GM19452 (cell line): ENCODE data around the gene FRMD5.

ENCODE experiments used
- ATAC-seq: cut with Tn5 transposase; IDR thresholded peaks from one replicate; pipeline ENCODE4 v1.9.1; 2021; ENCODE audit not compliant: unreplicated experiment

FRMD5 gene

DNA sequence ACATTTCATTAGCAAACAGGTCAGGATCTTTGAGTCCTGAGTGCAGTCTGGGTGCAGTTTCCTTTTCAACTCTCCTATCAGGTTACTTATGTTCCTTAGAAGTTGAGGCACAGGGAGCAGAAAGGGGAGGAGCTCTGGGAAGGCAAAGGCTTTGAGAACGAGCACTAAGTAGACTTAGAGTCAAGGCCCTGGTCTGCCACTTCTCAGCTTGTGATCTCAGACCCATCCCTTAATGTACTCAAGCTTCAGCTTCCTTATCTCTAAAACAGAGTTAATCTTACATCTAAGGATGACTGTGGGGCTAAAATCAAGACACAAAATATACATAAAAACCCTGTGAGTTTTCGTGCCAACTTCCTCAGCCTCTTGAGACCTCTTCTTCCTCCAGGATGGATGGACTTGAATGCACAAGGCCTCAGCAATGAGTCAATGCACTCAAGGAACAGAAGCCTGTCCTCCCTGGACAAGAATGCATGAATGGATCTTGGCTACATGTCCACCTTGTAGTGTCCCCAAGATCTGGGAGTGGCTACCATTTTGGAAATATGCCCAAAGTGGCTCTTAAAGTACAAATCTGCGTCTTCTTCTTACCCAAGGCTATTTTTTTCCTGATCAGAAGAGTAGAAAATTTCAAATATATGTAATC, 263.2 kb downstream of the FRMD5 start:
- no peak for ATAC-seq

DNA sequence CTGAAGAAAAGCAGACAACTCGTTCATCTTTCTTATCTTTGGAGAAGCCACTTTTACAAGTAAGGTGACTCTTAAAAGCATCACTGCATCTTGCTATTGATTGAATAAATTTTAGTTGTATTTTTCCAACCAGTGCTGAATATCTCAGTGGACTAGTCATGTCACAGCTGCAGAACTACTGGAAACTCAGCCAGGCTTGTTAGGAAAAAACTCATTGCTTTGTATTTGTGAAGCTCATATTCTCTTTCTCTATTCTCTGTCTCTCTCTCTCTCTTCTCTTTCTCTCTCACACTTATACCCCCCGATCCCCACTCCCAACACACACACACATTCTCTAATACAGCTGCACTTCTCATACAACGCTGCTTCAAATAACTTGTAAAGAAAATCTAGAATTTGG, 264.0 kb downstream of the FRMD5 start:
- no peak for ATAC-seq

DNA sequence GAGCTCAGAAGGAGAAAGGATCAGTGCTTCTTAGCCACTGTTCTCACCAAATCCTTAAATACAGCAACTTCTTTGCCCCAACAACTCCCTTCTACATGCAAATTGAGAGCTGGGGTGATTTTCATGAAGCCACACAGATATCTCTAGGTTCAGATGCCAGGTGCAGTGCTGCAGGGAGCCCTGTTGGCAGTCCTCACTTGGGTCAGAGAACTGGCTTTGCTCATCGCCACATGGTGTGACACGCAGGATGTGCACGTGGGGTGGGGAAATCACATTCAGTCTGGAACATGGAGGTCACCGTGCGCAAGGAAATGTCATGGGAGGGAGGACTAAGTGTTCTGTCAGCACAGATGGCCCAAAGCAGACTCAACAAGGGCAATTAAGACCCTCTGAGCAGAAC, 264.5 kb downstream of the FRMD5 start:
- no peak for ATAC-seq

DNA sequence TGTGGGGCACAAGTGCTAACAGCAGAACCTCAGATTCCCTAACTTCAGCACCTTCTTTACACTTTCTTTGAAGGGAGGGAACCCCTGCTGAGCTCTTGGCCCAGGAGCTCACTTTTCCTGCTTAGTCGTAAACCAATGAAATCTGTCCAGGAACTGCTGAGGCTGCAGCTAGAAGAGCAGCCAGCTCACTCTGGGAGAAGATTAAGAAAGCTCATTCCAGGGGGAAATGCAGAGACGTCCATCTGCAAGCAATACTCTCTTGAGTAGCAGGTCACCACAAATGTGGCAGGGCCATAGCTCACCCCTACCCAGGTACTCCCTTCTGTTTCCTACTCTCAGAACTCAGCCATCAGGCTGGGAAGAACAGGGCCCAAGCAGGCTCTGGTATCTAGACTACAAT, 265.0 kb downstream of the FRMD5 start:
- ATAC-seq = no peak

DNA sequence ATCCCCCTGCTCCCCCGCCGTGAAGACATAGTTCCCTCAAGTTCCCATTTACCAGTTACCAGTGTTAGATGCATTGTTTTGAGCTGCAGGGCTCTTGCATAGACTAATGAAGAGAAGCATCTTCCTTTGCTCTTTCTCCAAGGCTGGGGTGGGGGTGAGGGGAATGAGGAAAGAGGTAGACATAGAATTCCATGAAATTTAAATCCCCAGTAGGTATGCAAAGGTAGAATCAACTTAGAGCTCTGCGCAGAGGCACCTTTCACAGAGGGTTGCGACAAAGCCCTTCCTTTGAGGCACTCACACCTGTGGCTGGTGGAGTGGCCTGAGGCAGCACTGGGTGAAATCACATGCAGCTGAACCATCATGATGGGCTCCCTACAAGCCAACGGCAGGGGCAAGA, 266.9 kb downstream of the FRMD5 start:
- no peak for ATAC-seq

DNA sequence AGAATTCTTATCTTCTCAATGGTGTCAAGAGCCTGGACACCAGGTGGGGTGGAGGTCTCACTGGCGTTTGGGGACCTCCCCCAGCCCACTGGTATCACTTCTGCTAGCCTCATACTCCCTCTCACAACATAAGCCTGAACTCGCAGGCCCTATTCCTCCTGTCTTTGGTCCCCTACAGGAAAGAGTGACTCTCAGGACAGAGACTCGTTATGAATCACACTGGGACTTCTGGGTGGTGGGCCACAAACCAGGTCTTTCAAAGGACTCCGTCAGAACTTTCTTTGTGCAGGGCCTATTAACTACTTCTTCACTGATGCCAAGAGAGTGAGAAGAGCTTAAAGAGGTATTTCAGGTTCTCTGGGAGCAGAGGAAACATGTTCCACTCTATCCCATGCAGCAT, 267.9 kb downstream of the FRMD5 start:
- no peak for ATAC-seq

DNA sequence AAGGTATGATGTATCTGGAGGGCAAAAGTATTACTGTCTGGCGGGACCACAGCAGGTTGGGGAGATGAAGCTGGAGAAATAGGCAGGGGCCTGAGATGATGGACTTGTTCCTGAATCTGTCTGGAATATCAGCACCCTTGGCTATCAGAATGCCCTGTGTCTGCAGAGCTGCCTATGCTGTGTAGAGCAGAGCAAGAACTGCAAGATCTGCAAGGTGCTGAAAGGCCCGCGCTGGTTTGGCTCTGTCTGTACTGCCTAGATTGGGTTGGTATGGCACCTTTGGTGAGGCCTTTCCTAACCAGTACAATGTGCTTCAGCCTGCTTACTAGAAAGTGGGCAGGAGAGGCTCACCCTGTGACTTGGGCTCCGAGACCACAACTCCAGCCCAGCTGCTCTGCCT, 271.5 kb downstream of the FRMD5 start:
- no peak for ATAC-seq

DNA sequence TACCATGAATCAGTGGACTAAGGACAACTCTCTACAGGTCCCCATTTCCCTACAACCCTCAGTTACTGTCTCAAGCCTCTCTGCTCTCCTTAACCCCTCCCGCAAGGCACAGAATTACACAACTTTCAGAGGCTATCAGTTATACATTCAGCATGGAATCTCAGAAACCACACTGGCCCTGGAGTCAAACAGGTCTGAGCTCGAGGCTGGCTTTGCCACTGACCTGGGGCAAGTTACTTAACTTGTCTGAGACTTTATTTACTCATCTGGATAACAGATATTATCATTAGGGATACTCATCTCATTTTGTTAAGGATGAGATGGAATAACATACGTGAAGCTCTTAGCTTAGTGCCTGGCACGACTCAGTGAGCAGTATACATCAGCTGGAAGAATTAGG, 273.1 kb downstream of the FRMD5 start:
- ATAC-seq = no peak

DNA sequence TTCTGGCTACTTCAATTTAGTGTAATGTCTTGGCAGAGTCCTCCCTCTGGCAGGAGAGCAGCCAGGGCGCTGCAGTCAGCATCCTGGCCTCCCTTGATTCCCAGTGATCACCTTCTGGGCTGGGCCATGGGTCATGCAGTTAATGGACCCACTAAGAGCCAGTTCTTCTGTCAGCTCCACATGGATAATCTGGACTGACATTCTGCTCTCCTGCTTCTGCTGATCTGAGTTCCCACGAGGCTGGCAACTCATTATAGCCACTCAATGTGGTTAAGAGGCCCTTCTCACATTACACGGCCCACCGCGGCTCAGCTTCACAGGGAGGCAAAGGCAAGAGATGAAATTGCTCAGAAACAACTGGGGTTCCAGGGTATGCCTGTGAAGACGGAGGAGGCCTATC, 274.3 kb downstream of the FRMD5 start:
- no peak for ATAC-seq

DNA sequence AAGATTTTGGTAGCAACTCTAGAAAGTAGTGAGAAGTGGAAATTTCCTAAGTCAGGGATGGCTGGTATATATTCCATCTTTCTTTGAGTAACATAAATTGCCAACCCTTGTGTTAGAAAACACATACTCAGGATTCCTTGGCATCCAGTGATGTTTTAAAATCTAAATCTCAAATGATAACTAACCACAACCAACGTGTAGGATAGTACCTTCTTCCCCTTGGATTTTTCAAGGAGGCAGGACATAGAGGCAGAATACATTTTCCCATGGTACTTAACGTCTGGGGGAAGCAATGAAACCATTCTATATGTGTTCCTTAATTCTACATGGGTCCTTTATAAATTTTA, 274.8 kb downstream of the FRMD5 start:
- no peak for ATAC-seq

DNA sequence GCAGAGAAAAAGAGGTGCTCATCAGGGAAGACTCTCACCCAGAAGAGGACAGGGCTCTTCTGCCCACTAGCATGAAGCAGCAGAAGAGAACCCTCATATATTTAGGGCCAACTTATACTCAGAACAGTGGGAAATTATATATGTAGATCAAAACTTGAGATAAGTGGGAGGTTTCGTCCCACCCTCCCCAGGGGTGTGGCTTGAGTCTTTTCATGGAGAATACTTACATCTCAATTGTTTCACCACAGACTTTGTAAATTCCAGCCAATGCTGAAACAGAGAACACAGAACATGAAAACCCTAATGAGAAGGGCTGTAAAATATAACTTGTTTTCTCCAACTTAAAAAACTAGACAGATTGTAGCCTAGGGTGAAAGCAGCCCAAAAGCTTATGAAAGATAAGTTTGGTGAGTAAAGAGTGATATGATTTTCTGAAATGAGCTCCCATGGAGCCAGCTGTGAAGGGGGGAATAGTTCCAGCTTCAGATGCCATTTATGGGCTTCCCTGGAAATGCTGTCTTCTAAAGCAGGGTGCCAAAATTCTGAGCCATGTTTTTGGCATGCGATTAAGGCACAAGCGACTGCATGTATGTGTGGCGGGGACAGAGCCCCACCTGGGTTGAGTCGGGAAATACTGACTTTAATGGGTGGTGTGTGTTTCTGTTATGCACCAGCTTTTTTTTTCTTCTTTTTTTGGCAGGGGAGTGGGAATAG, 275.4 kb downstream of the FRMD5 start:
- ATAC-seq = no peak

DNA sequence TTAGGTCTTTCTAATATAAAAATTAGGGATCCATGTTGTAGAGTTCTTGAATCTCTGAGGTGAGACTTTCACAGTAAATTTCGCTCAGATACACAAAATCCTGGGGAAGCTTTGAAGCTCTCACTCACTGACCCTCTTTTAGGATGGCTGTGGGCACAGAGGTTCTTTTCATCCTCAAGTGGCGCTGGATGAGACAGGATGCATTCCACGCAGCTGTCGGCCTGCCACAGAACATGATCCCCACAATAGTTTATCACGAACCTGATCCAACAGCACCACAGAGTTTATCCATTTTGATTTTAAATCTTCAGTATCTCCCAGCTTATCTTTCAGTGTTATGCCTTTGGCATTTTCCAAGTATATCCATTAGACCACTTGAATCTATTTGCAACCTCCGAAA, 276.4 kb downstream of the FRMD5 start:
- ATAC-seq = no peak

DNA sequence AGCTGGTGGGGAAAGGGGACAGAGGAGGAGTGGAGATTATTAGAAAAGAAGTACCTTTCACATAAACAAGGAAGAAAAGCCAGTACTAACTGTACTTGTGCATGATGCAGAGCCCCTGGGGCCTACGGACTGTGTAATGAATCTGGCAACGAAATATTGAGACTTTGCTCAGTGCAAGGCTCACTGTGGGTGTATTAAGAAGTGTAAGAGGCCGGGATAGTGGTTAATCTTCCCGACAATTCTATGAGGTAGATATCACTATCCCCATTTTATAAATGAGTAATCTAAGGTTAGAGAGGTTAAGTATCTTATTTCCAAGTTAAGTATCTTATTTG, 278.8 kb downstream of the FRMD5 start:
- ATAC-seq = no peak

DNA sequence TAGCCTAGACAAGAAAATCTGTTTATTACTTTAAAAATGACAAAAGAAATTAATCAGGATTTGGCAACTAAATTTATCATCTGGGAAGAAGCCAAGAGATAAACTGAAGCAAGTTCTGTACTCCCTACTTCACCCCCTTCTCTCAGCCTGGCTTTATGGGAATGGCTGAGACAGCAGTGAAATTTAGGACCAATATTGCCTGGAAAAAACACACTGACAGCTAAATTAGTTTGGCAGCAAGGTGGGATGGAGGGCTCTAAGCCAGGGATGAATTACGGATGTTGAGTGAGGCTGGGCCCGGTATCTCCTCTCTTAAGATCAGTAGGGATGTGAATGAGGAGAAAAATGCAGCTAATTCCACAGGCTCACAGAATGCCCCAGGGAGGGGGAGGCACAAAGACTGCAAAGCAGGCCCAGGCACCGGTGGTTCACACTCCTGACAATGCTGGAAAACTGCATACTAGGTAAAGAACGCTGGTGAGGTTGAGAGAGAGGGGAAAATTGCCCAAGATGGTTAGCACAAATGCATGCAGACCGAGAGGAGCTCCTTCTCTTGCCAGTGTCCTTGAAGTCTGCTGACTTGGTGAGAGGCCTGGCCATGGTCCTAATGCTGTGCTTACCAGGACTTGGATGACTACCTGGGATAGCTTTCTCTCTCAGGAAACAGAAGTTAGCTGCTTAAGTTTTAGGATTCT, 279.3 kb downstream of the FRMD5 start:
- no peak for ATAC-seq

DNA sequence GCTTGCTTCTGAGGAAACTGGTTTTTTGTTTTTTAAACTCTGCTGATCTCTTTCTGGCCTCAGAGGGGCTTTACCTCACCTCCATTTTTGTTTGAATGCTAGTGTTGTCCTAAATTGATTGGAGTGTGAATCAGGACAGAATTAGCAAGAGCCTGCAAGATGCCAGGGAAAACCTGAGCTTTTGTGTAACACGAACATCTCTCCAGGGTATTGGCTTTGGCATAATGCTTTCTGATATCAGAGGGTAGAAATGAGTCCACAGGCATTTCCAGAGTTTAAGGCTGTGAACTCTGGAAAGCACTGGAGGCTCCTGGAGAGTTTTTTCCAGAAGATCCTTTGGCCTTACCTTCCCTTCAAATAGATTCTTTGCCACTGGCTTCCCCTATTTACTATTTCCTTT, 281.1 kb downstream of the FRMD5 start:
- no peak for ATAC-seq

DNA sequence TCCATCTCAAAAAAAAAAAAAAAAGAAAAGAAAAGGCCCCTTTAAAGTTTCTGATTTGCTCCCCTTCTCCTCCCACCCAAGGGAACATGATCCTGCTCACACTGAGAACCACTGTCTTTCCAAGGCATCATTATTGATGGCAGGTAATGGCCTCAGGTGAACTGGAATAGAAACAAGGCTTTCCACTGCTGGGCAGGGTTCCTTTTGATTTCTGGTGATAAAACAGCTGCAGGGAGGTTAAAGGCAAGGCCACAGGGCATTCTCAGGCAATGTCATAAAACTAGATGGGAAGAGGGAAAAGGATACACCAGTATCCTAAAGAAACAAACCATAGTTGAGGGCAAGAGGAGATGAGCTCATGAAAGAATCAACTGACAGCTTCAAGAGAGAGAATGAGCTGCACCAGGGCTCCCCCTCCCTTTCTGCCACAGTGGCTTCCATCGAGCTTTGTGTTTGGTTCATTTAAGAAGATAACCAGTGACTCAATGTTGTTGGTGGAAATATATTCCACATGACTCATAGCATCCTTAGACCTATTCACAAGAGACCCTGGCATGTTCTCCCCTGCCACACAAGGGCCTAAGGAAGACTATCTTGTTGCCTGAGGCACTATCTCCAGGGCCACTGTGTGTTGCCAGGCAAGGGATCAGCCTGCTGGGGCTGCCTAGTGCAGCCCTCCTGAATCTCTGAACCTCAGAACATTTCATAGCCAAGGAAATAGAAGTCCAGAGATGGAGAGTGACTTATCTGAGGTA, 281.9 kb downstream of the FRMD5 start:
- ATAC-seq = no peak

DNA sequence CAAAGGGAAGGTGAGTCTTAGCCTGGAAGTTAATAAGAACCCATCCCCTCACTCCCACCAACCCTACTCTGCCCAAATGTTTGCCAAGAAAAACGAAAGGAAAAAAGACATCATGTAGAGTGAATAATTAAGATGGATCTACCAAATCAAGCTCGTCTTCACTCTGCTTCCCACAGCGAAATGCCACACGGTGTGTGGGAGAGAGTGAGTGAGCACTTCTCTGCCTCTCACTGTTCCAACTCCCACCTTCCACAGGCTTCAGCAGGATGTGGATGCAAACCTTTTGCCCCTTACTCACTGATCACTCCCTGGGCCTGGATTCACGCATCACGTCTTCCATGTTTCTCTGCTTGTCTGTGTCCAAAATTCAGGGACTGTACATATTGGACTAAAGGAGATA, 282.9 kb downstream of the FRMD5 start:
- no peak for ATAC-seq

DNA sequence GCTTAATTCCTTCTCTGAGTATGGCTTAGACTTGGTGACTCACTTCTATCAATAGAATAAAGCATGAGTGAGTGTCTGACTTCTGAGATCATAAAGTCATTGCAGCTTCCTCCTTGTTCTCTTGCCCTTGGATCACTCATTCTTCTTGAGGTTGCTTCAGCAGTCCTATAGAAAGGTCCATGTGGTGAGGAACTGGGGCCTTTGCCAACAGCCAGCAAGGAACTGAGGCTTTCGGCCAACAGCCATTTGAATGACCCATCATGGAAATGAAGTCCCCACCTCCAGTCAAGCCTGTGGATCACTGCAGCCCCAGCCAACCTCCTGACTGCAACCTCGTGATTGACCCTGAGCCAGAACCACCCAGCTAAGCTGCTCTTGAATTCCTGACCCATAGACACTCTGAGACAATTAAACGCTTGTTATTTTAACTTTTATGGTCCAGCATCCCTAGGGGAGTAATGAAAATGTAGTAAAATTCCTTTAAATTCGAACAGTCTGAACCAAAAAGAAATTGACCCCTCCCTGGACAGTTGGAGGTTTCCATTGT, 283.8 kb downstream of the FRMD5 start:
- no peak for ATAC-seq

DNA sequence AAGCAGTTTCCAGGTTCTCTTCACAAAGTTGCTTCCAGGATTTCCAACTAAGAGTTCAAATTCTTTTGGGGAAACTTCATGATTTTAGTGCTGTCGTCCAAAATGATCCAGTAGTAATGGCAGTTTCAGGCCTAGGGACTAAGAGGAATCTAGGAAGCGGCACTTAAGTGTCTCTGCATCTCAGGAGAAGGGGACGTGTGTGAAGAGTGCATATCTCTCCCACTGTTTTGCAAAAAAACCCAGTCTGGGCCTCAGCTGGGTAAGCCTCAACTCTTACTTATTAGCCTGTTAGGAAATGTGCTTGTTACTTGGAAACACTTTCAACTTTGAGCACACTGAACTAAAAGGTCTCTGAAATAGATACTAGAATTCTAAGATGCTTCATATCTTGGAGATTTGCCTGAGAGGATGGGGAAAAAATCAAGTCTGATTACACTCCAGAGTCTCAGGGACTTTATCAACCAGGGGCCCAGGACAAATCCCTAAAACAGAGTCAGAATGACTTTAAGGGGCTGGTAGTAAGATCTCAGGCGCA, 286.5 kb downstream of the FRMD5 start:
- no peak for ATAC-seq

DNA sequence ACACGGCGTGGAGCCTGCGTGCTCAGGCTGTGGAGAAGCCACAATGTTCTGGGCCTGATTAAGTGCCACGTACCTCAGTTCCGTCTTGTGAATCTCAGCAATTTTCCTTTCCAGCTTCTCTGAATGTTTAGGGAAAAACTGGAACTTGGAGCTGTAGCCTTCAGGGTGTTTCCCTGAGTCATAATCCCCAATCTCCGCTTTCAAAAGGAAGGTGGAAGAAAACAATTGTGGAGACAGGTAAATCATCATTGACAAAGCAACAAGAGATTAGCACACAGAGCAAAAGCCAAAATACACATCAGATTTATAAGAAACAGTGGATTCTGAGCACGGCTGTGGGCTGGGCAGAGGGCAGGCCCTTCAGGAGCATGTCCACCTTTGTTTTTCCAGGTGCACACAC, 289.3 kb downstream of the FRMD5 start:
- ATAC-seq = no peak

DNA sequence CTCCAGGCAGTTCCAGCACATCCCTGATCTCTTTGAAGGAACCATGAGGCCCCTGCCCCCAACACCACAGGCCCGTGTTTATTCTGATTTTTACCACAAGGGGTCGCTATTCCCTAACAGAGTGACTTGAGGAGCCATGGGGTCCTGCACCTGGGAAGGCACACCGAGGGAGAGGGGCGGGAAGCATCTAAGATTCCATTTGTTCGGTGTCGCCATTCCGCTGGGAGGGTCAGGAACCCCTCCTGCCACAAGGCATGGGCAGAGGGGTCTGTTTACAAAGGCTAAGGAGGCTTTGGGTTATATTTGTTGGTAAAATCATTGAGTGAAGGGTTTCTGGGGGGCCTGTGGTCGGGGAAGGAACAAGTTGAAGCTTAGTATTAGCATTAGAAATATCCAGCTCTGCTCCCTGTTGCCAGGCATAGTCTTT, 291.2 kb downstream of the FRMD5 start:
- no peak for ATAC-seq
